Lung (tissue), 12 donors: ENCODE data around the gene FGFR2. TPM values are rescaled to one million over a fixed set of nuclear protein-coding genes. Genes with fewer than 3 reads are reported as not detected.

Experiments
- ATAC-seq: fragments of 200-7000 bp; cut with Tn5 transposase; one replicate; pipeline ENCODE4 v1.9.1; 2020; ENCODE audit warnings: moderate number of reproducible peaks; ENCODE audit not compliant: insufficient read depth, low FRiP score
- DNase-seq, 3 donors: peaks; one replicate each; pipeline ENCODE4 v3.0.0-alpha.2; 2013 to 2017
- H3K27ac ChIP-seq, 2 donors: one replicate each; pipeline ENCODE4 v1.5.1; 2013; ENCODE audit warnings: mild to moderate bottlenecking in 2 of 2, moderate library complexity in 2 of 2, control low read depth in 1 of 2, inconsistent platforms in 1 of 2, low read depth in 1 of 2, low read length in 1 of 2
- H3K27me3 ChIP-seq, 3 donors: one replicate each; pipeline ENCODE4 v1.5.1; 2013; ENCODE audit warnings: low read length in 2 of 3; ENCODE audit not compliant: control insufficient read depth in 3 of 3, insufficient read depth in 3 of 3
- H3K36me3 ChIP-seq, 4 donors: one replicate each; pipeline ENCODE4 v1.5.1; 2013; ENCODE audit warnings: low read length in 4 of 4, mild to moderate bottlenecking in 1 of 4, moderate library complexity in 1 of 4; ENCODE audit not compliant: control insufficient read depth in 4 of 4, insufficient read depth in 4 of 4
- H3K4me1 ChIP-seq, 5 donors: one replicate each; pipeline ENCODE4 v1.5.1; 2013; ENCODE audit warnings: low read length in 5 of 5, mild to moderate bottlenecking in 2 of 5, moderate library complexity in 1 of 5; ENCODE audit not compliant: control insufficient read depth in 5 of 5, insufficient read depth in 5 of 5
- H3K4me3 ChIP-seq: one replicate; pipeline ENCODE4 v1.5.1; 2013; ENCODE audit warnings: mild to moderate bottlenecking, control low read depth, moderate library complexity
- H3K9ac ChIP-seq, 2 donors: one replicate each; pipeline ENCODE4 v1.5.1; 2013; ENCODE audit warnings: low read length in 2 of 2, control low read depth in 1 of 2; ENCODE audit not compliant: insufficient read depth in 1 of 2
- H3K9me3 ChIP-seq, 4 donors: one replicate each; pipeline ENCODE4 v1.5.1; 2013; ENCODE audit warnings: low read length in 3 of 4, mild to moderate bottlenecking in 1 of 4, moderate library complexity in 1 of 4; ENCODE audit not compliant: control insufficient read depth in 4 of 4, insufficient read depth in 3 of 4
- WGBS, 2 donors: extraction: QIAGEN DNeasy Blood & Tissue Kit; methylation state at CpG; one replicate each; pipeline ENCODE4 v1.1.7; 2013; 5-methylcytosine and 5-hydroxymethylcytosine counted together
- polyA plus RNA-seq, 2 donors: library from polyadenylated mRNA; stranded (reverse); fragments of 200-250 nt; gene quantifications; one replicate each; pipeline ENCODE4 v1.2.1, GENCODE V29; 2013
- total RNA-seq, 2 donors: library from RNA; depleted of rRNA in 1 of 2; stranded (reverse); fragments of >200 nt in 1 of 2; gene quantifications; one replicate each; pipeline ENCODE4 v1.2.1, GENCODE V29; 2014 to 2021
- TF ChIP-seq, protein P1 (sequence below): IDR thresholded peaks from 2 replicates; pipeline ENCODE4 v1.5.1; 2012; ENCODE audit warnings: mild to moderate bottlenecking; ENCODE audit errors: control extremely low read depth, extremely low read depth
- donor health status: control.
- donor health status: control.
- donor health status: Bipolar disorder and iron deficiency.
- donor health status: healthy.
- donor health status: DM: yes; HTN: yes; CAD: no.

The FGFR2 gene
- total and polyA plus RNA-seq, 4 donors = 11.4 to 230 (median 41.7) TPM

DNA sequence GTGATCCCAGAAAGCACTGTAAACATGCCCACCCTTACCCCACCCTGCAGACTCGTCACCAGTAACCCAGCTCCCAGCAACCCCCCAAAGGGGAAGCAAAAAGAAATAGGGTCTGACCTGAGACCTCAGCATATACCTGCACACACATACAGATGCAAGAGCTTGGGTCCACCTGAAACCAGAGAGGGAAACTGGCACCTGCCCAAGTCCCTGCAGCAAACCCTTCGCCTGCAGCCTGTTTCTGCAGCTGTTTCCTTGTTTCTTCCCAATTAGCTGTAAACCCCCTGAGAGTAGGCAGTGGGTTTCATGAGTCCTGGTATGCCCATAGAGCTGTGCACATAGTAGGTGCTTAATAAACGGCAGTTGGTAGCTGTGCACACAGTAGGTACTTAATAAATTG lies 140.5 kb downstream of the FGFR2 start:
- H3K9ac ChIP-seq = no peak overlapping the region
- no peak overlapping the region for H3K27ac ChIP-seq
- peaks cover 0 to 2% (median 0%) of the 10 kb centered on the region in 5 donors for H3K4me1 ChIP-seq
- DNase-seq = no peak
- ATAC-seq = no peak
- no peaks in the 10 kb centered on the region for H3K27me3 ChIP-seq
- TF ChIP-seq, protein P1, sequence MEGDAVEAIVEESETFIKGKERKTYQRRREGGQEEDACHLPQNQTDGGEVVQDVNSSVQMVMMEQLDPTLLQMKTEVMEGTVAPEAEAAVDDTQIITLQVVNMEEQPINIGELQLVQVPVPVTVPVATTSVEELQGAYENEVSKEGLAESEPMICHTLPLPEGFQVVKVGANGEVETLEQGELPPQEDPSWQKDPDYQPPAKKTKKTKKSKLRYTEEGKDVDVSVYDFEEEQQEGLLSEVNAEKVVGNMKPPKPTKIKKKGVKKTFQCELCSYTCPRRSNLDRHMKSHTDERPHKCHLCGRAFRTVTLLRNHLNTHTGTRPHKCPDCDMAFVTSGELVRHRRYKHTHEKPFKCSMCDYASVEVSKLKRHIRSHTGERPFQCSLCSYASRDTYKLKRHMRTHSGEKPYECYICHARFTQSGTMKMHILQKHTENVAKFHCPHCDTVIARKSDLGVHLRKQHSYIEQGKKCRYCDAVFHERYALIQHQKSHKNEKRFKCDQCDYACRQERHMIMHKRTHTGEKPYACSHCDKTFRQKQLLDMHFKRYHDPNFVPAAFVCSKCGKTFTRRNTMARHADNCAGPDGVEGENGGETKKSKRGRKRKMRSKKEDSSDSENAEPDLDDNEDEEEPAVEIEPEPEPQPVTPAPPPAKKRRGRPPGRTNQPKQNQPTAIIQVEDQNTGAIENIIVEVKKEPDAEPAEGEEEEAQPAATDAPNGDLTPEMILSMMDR = no peak
- 59 to 78% methylated on average over 3 of the region's 3 CpGs for WGBS, 2 donors
- no peak overlapping the region for H3K4me3 ChIP-seq
- no peaks in the 10 kb centered on the region for H3K36me3 ChIP-seq
- H3K9me3 ChIP-seq = peaks cover 0 to 2% (median 0%) of the 10 kb centered on the region in 4 donors

DNA sequence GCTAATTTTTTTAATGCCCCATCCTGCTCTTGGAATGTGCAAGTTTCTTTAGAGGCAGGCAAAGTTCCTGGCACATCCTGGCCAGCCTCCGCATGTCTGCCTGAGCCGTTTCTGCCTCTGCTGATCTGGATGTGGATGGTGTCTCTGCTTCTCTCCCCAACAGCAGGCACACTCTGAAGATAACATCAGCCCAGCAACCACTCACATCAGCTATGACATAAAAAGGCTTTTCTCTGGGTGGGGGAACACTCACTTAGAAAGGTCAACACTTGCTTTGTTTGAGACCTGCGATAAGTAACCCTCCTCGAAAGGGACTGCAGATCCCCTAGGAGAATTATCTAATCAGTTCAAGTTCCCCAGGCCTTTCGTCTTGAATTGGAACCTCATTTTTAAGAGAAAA lies 142.9 kb downstream of the FGFR2 start:
- WGBS, 2 donors = 59 to 64% methylated on average over 5 of the region's 5 CpGs
- Histone ChIP-seq H3K27me3 (no peaks in the 10 kb centered on the region), H3K27ac (no peak overlapping the region), H3K9me3 (peaks cover 0 to 2% (median 0%) of the 10 kb centered on the region in 4 donors), H3K36me3 (no peaks in the 10 kb centered on the region), H3K4me3 (no peak overlapping the region), H3K4me1 (peaks cover 0 to 7% (median 0%) of the 10 kb centered on the region in 5 donors), H3K9ac (no peak overlapping the region)
- TF ChIP-seq, protein P1 = no peak
- DNase-seq (no peak), ATAC-seq (no peak)

DNA sequence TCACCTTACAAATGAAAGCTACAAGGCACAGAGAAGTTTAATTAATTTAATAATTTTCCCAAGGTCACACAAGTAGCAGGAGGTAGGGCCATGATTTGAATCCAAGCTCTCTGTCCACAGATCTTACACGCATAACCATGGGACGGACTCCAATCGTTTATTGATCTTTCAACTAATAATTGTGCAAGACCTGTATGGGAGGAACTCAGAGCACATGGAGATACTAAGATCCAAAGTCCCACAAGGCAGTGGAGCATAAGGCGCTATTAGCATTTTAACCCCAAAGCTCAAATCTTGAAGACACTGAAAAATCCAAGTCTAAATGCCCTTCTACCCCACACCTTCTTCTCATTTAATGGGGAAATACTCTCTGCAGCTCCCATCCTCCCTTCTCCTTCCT lies 143.5 kb downstream of the FGFR2 start:
- H3K9ac ChIP-seq = no peak overlapping the region
- DNase-seq (no peak), ATAC-seq (no peak)
- TF ChIP-seq, protein P1 = no peak
- H3K36me3 ChIP-seq = no peaks in the 10 kb centered on the region
- no peak overlapping the region for H3K27ac ChIP-seq
- H3K4me1 ChIP-seq = peaks cover 0 to 13% (median 0%) of the 10 kb centered on the region in 5 donors
- H3K27me3 ChIP-seq = no peaks in the 10 kb centered on the region
- peaks cover 0 to 2% (median 0%) of the 10 kb centered on the region in 4 donors for H3K9me3 ChIP-seq
- H3K4me3 ChIP-seq = no peak overlapping the region
- WGBS, 2 donors = 85 to 87% methylated on average over 4 of the region's 4 CpGs

DNA sequence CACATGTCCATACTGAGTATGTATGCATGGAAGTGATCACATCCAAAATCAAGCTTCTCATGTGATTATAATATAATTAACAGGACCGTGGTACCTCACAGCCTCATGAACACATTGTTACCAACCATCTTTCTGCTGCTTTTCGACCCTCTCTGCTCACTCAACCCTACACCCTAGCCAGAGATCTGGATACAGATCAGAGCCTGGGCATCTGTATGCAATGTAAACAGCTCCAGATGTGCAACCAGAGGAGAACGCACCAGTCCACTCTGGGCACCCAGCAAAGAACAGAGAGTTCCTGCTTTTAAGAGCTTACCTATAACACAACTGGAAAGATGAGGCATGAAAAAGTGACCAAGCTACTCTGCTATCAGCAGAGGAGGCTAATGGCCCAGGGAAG lies 145.1 kb downstream of the FGFR2 start:
- peaks cover 0 to 14% (median 0%) of the 10 kb centered on the region in 5 donors for H3K4me1 ChIP-seq
- no peaks in the 10 kb centered on the region for H3K27me3 ChIP-seq
- H3K36me3 ChIP-seq = no peaks in the 10 kb centered on the region
- WGBS, 2 donors = 78 to 83% methylated on average over 3 of the region's 3 CpGs
- peaks cover 0 to 2% (median 0%) of the 10 kb centered on the region in 4 donors for H3K9me3 ChIP-seq
- no peak for DNase-seq
- TF ChIP-seq, protein P1 = no peak
- no peak for ATAC-seq
- no peak overlapping the region for H3K27ac ChIP-seq
- no peak overlapping the region for H3K9ac ChIP-seq
- H3K4me3 ChIP-seq = no peak overlapping the region
